ENCODE data around the gene OR2B3. TPM values are rescaled to one million over a fixed set of nuclear protein-coding genes. Genes with fewer than 3 reads are reported as not detected.

The OR2B3 gene
- total RNA-seq, 4 donors from 2014 or later, result not detected

- Histone ChIP-seq H3K4me3 (no peak overlapping the region), H3K36me3 (no peaks in the 10 kb centered on the region), H3K27ac (no peak overlapping the region), H3K27me3 (no peaks in the 10 kb centered on the region), H3K9me3 (no peaks in the 10 kb centered on the region), H3K4me1 (no peaks in the 10 kb centered on the region)
- TF ChIP-seq POLR2A (IDR thresholded peaks at IDR 0.05) (no peak), CTCF (IDR thresholded peaks at IDR 0.05) (no peak), EP300 (IDR thresholded peaks at IDR 0.05) (no peak)
- no peak for DNase-seq (ENCODE audit: low spot score in 2 of 2)
These were observed 5.8 kb downstream of the OR2B3 start for GRCh38 chr6:29081312-29081711.

GRCh38 chr6:29079203-29079602 is 7.9 kb downstream of the OR2B3 start:
- Histone ChIP-seq H3K36me3 (no peaks in the 10 kb centered on the region), H3K27ac (no peak overlapping the region), H3K27me3 (no peaks in the 10 kb centered on the region), H3K4me1 (no peaks in the 10 kb centered on the region), H3K4me3 (no peak overlapping the region), H3K9me3 (no peaks in the 10 kb centered on the region)
- TF ChIP-seq POLR2A (IDR thresholded peaks at IDR 0.05), result no peak
- TF ChIP-seq EP300 (IDR thresholded peaks at IDR 0.05), result no peak
- TF ChIP-seq CTCF (IDR thresholded peaks at IDR 0.05), result no peak
- no peak for DNase-seq (ENCODE audit: low spot score in 2 of 2)
- WGBS, 2 donors, result 89 to 95% methylated on average over 1 of the region's 1 CpG

GRCh38 chr6:29071831-29072723 is 15.0 kb downstream of the OR2B3 start:
- Histone ChIP-seq H3K4me1 (no peaks in the 10 kb centered on the region), H3K9me3 (peaks cover 0 to 5% (median 0%) of the 10 kb centered on the region in 4 donors), H3K4me3 (no peak overlapping the region), H3K27ac (no peak overlapping the region), H3K36me3 (no peaks in the 10 kb centered on the region), H3K27me3 (no peaks in the 10 kb centered on the region)
- TF ChIP-seq EP300 (IDR thresholded peaks at IDR 0.05), result no peak
- peak in 2 of 5 experiments; percentile 10 to 15 for TF ChIP-seq CTCF (IDR thresholded peaks at IDR 0.05)
- 25 to 33% methylated on average over 9 of the region's 9 CpGs for WGBS, 2 donors
- no peak for DNase-seq (ENCODE audit: low spot score in 2 of 2)

- TF ChIP-seq POLR2A (IDR thresholded peaks at IDR 0.05) (no peak), EP300 (IDR thresholded peaks at IDR 0.05) (no peak), CTCF (IDR thresholded peaks at IDR 0.05) (no peak)
- no peaks in the 10 kb centered on the region for H3K27me3 ChIP-seq
- WGBS, 2 donors, result 87% methylated on average over 3 of the region's 3 CpGs
- no peak overlapping the region for H3K4me3 ChIP-seq
- no peaks in the 10 kb centered on the region for H3K4me1 ChIP-seq
- no peaks in the 10 kb centered on the region for H3K36me3 ChIP-seq
- no peak overlapping the region for H3K27ac ChIP-seq
- DNase-seq (ENCODE audit: low spot score in 2 of 2), result no peak
- H3K9me3 ChIP-seq, result peaks cover 0 to 8% (median 0%) of the 10 kb centered on the region in 4 donors
These were observed 35.4 kb downstream of the OR2B3 start for GRCh38 chr6:29051680-29052079.

GRCh38 chr6:29045075-29045474 is 42.0 kb downstream of the OR2B3 start, which contains the start of gene OR2W1:
Gene OR2W1 (minus strand): TSS chr6:29045175. CDS start chr6:29045175, 0 bp downstream.
- no peak for TF ChIP-seq POLR2A (IDR thresholded peaks at IDR 0.05)
- no peak for TF ChIP-seq EP300 (IDR thresholded peaks at IDR 0.05)
- no peak for TF ChIP-seq CTCF (IDR thresholded peaks at IDR 0.05)
- Histone ChIP-seq H3K27ac (no peak within 1 kb of the TSS), H3K27me3 (no peaks in the 10 kb centered on the region), H3K9me3 (no peaks in the 10 kb centered on the region), H3K4me1 (no peaks in the 10 kb centered on the region), H3K4me3 (no peak within 1 kb of the TSS), H3K36me3 (no peaks in the 10 kb centered on the region)
- DNase-seq (ENCODE audit: low spot score in 2 of 2), result no peak
- 75 to 83% methylated on average over 1 of the region's 1 CpG for WGBS, 2 donors

Measured in tibial nerve (tissue), 4 donors.